CD4-positive, alpha-beta T cell (primary cell): ENCODE results near the gene IQGAP2. TPM values are rescaled to one million over a fixed set of nuclear protein-coding genes. Genes with fewer than 3 reads are reported as not detected.

ENCODE experiments used
- ATAC-seq: fragments of 200-7000 bp; cut with Tn5 transposase; one replicate; pipeline ENCODE4 v1.10.0; 2022; ENCODE audit warnings: mild to moderate bottlenecking; ENCODE audit not compliant: poor library complexity
- CTCF ChIA-PET: fragments of 350-600 bp; sonication (Branson Sonifier 250); formaldehyde crosslinking; loops from one replicate; lab custom pipeline; 2021; ENCODE audit warnings: antibody characterized with exemption, inconsistent platforms; lab: Charles Lee
- POLR2A ChIA-PET: fragments of 350-600 bp; sonication (Branson Sonifier 250); formaldehyde crosslinking; loops from one replicate; lab custom pipeline; 2021; ENCODE audit warnings: antibody characterized with exemption, inconsistent platforms; lab: Charles Lee
- DNase-seq, 14 experiments: peaks; one replicate each; pipeline ENCODE4 v3.0.0-alpha.2; 2013 to 2020; ENCODE audit warnings: mixed read lengths in 2 of 14
- H3K27ac ChIP-seq, 2 donors: one replicate each; pipeline versions ENCODE4 v1.5.1 to v1.7.0; 2013; ENCODE audit warnings: low read length in 2 of 2, low read depth in 1 of 2, mild to moderate bottlenecking in 1 of 2
- H3K27me3 ChIP-seq, 2 experiments: 1 replicate in 1 of 2; 2 replicates in 1 of 2; pipeline versions ENCODE4 v1.6.1 to v1.7.0; 2013; ENCODE audit warnings: low read length in 2 of 2, control low read depth in 1 of 2, mild to moderate bottlenecking in 1 of 2, moderate library complexity in 1 of 2; ENCODE audit not compliant: insufficient read depth in 2 of 2, control insufficient read depth in 1 of 2
- H3K36me3 ChIP-seq: one replicate; pipeline ENCODE4 v1.6.1; 2013; ENCODE audit warnings: low read length, control low read depth; ENCODE audit not compliant: insufficient read depth
- H3K4me1 ChIP-seq: one replicate; pipeline ENCODE4 v1.6.1; 2013; ENCODE audit warnings: low read length, control low read depth; ENCODE audit not compliant: insufficient read depth
- H3K4me3 ChIP-seq: one replicate; pipeline ENCODE4 v1.5.1; 2013; ENCODE audit warnings: mild to moderate bottlenecking, low read length, moderate library complexity
- H3K9me3 ChIP-seq, 2 experiments: 1 replicate in 1 of 2; 2 replicates in 1 of 2; pipeline versions ENCODE4 v1.6.1 to v1.7.0; 2013; ENCODE audit warnings: low read length in 2 of 2, mild to moderate bottlenecking in 2 of 2, control low read depth in 1 of 2, moderate library complexity in 1 of 2; ENCODE audit not compliant: control insufficient read depth in 1 of 2, insufficient read depth in 1 of 2
- H3K27ac Mint-ChIP-seq: one replicate; pipeline ENCODE4 v1.8.0; 2020; ENCODE audit warnings: mixed read lengths
- H3K27me3 Mint-ChIP-seq: one replicate; pipeline ENCODE4 v1.8.0; 2021; ENCODE audit warnings: mixed read lengths
- H3K36me3 Mint-ChIP-seq: one replicate; pipeline ENCODE4 v1.8.0; 2021; ENCODE audit warnings: low read depth, mixed read lengths
- H3K4me1 Mint-ChIP-seq: one replicate; pipeline ENCODE4 v1.8.0; 2021; ENCODE audit warnings: low read depth, mixed read lengths
- H3K4me3 Mint-ChIP-seq: one replicate; pipeline ENCODE4 v1.8.0; 2020; ENCODE audit warnings: mild to moderate bottlenecking, mixed read lengths
- H3K9me3 Mint-ChIP-seq: one replicate; pipeline ENCODE4 v1.8.0; 2020; ENCODE audit warnings: mixed read lengths
- intact Hi-C, 2 experiments: fragments of 100-400 bp; cut with DNase I in 1 of 2; cut with micrococcal nuclease in 1 of 2; formaldehyde crosslinking; loops; one replicate each; pipeline versions ENCODE4 v1.15.1 to v1.9.0; 2023 to 2025; cut with DNase I, micrococcal nuclease
- total RNA-seq, 174 experiments: library from RNA in 2 of 174; stranded (reverse) in 2 of 174; gene quantifications; one replicate each; pipeline ENCODE4 v1.2.3 and lab custom pipeline; 2021 to 2026
- TF ChIP-seq, protein P1 (sequence below): fragments of 200-600 bp; IDR thresholded peaks from one replicate; pipeline ENCODE4 v1.8.0; 2022; ENCODE audit warnings: antibody characterized with exemption, mild to moderate bottlenecking

Gene IQGAP2
- total RNA-seq, 2 experiments from 2014 or later: 58.8 TPM

- peak overlapping the region; percentile 90 to 93 for H3K27ac ChIP-seq
- peaks cover 18% of the 10 kb centered on the region for H3K36me3 Mint-ChIP-seq
Observed at GRCh38 chr5:76402251-76402885, 717 bp upstream of the IQGAP2 start.

GRCh38 chr5:76403766-76404222 is 709 bp downstream of the IQGAP2 start:
- TF ChIP-seq, protein P1, sequence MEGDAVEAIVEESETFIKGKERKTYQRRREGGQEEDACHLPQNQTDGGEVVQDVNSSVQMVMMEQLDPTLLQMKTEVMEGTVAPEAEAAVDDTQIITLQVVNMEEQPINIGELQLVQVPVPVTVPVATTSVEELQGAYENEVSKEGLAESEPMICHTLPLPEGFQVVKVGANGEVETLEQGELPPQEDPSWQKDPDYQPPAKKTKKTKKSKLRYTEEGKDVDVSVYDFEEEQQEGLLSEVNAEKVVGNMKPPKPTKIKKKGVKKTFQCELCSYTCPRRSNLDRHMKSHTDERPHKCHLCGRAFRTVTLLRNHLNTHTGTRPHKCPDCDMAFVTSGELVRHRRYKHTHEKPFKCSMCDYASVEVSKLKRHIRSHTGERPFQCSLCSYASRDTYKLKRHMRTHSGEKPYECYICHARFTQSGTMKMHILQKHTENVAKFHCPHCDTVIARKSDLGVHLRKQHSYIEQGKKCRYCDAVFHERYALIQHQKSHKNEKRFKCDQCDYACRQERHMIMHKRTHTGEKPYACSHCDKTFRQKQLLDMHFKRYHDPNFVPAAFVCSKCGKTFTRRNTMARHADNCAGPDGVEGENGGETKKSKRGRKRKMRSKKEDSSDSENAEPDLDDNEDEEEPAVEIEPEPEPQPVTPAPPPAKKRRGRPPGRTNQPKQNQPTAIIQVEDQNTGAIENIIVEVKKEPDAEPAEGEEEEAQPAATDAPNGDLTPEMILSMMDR: no peak
- H3K36me3 ChIP-seq: no peaks in the 10 kb centered on the region
- H3K9me3 Mint-ChIP-seq: no peaks in the 10 kb centered on the region
- H3K9me3 ChIP-seq: peaks cover 0 to 4% of the 10 kb centered on the region in 2 experiments
- POLR2A ChIA-PET: interaction anchor here (0.6 to 5.0 kb wide), 16 partner anchors 12 to 179 kb away, joined by 3 to 136 read pairs (median 17); no protein-coding TSS in a partner anchor
- H3K27ac ChIP-seq: peak overlapping the region; percentile 82 to 93
- H3K27me3 ChIP-seq: no peaks in the 10 kb centered on the region
- peaks cover 71% of the 10 kb centered on the region for H3K4me1 Mint-ChIP-seq
- H3K27ac Mint-ChIP-seq: peak overlapping the region; percentile 94
- intact Hi-C loops: loop anchor here (1.0 to 10.0 kb wide), 9 partner anchors 19 to 889 kb away; partner anchors contain the start of genes CERT1 (in 1 of the 2) and POLK (in 1 of the 2)
- peaks cover 18% of the 10 kb centered on the region for H3K36me3 Mint-ChIP-seq
- no peaks in the 10 kb centered on the region for H3K27me3 Mint-ChIP-seq
- H3K4me3 ChIP-seq: peak overlapping the region; percentile 96
- ATAC-seq: peak; percentile 28
- peaks cover 51% of the 10 kb centered on the region for H3K4me1 ChIP-seq
- CTCF ChIA-PET: interaction anchor here (0.7 to 6.3 kb wide), 17 partner anchors 9 to 180 kb away, joined by 3 to 75 read pairs (median 5); no protein-coding TSS in a partner anchor
- peak overlapping the region; percentile 92 for H3K4me3 Mint-ChIP-seq
- DNase-seq: peak in 13 of 14 experiments; percentile 49 to 89 (median 65)

More at GRCh38 chr5:76402251-76402885, 717 bp upstream of the IQGAP2 start:
- TF ChIP-seq, protein P1: no peak
- peak; percentile 70 for ATAC-seq
- no peaks in the 10 kb centered on the region for H3K27me3 ChIP-seq
- H3K9me3 ChIP-seq: no peaks in the 10 kb centered on the region
- Mint-ChIP-seq H3K9me3 (no peaks in the 10 kb centered on the region), H3K27ac (peak overlapping the region; percentile 94), H3K27me3 (no peaks in the 10 kb centered on the region), H3K4me1 (peaks cover 61% of the 10 kb centered on the region), H3K4me3 (peak overlapping the region; percentile 92)
- ChIA-PET POLR2A (interaction anchor here (0.5 to 5.0 kb wide), 23 partner anchors 11 to 685 kb away, joined by 3 to 136 read pairs (median 5); partner anchors contain the start of gene POC5), CTCF (interaction anchor here (0.6 to 6.3 kb wide), 15 partner anchors 12 to 714 kb away, joined by 3 to 75 read pairs (median 5); no protein-coding TSS in a partner anchor)
- no peaks in the 10 kb centered on the region for H3K36me3 ChIP-seq
- peak; percentile 53 to 96 (median 72) for DNase-seq
- H3K4me3 ChIP-seq: peak overlapping the region; percentile 96
- intact Hi-C loops: loop anchor here (1.0 to 10.0 kb wide), 8 partner anchors 18 to 888 kb away; partner anchors contain the start of genes CERT1 (in 1 of the 2) and POLK (in 1 of the 2)
- H3K4me1 ChIP-seq: peaks cover 38% of the 10 kb centered on the region
